GM13977 (cell line): ENCODE measurements around the gene ZNF747.

ENCODE experiments used
- DNase-seq: peaks from one replicate; pipeline ENCODE4 v3.0.0; 2012; ENCODE audit warnings: low spot score
- CTCF ChIP-seq: IDR thresholded peaks from 2 replicates; pipeline ENCODE4 v1.5.1; 2012; ENCODE audit warnings: mild to moderate bottlenecking, control low read depth; ENCODE audit not compliant: insufficient read depth; ENCODE audit errors: extremely low read depth, missing control alignments
- in situ Hi-C: fragments of 300-500 bp; cut with MboI; formaldehyde crosslinking; loops from one replicate; pipeline ENCODE4 v1.12.0; 2022; ENCODE audit warnings: low sequenced_read_pairs, low pct_unique_long_range_greater_than_20kb, mixed read lengths, inconsistent platforms; ENCODE audit not compliant: unreplicated experiment

The ZNF747 gene

GRCh38 chr16:30494709-30495108 lies 39.9 kb downstream of the ZNF747 start:
- no peak for DNase-seq
- in situ Hi-C loops: no loop called here
- TF ChIP-seq CTCF: no peak

DNA sequence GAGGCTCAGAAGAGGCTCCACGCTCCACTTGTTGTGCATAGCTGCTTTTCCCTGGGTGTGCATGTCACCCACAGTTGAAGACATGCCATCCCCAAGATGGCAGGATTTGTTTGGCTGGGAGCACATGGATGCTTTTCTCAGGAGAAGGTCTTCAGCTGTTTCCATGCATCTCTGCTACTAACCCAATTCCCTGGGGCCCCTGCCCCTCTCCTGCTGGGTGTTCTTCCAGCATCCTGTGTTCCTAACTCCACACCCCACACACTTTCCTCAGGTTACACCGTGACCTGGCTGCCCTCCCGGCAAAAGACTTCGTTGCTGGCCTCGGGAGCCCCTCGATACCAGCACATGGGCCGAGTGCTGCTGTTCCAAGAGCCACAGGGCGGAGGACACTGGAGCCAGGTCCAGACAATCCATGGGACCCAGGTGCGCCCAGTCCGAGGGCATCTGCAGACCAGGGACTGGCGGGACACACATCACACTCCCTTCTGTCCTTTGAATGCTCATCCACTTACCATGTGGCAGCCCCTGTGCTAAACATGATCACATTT lies 40.6 kb downstream of the ZNF747 start:
- TF ChIP-seq CTCF: no peak
- no peak for DNase-seq
- in situ Hi-C loops: no loop called here

DNA sequence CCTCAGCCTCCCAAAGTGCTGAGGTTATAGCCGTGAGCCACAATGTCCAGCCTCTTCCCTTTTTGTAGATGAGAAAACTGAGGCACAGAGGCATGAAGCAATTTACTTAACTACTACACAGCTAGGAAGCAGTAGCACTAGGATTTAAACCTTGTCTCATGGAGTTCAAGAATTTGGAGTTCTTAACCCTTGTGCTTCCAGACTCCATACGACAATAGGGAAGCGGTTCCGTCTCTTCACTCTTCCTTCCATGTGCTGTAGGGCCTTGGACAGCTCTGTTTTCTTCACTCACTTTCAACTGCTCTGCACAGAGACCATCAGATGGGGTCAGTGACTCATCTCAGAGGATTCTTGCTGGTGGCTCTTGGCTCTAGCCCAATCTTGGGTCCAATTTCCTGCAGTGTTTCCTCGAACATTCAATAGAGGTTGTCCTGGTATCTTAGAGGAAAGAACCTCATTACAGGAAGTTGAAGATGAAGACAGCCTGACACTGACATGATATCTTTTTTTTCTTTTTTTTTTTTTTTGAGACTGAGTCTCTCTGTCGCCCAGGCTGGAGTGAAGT lies 42.8 kb downstream of the ZNF747 start:
- no peak for DNase-seq
- TF ChIP-seq CTCF: no peak
- in situ Hi-C loops: no loop called here

GRCh38 chr16:30491229-30491628 lies 43.4 kb downstream of the ZNF747 start:
- DNase-seq: no peak
- in situ Hi-C loops: no loop called here
- TF ChIP-seq CTCF: no peak

DNA sequence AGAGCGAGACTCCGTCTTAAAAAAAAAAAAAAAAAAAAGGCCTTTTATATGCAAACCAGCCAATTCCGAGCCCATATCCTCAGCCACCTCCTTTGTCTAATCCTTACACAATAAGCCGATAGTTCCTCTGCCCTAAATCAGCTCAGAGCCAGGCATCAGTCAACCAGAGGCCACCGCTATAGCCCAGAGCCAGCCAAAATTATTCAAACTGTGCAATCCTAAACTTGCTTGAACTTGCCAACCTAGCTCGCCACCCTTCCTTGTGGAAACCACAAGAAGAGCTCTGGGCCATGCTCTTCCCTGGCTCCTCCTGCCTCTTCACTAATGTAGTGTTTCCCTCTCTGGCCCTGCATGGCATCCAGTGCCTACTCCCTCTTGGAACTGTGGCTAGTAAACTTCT lies 44.4 kb downstream of the ZNF747 start:
- no peak for DNase-seq
- no peak for TF ChIP-seq CTCF
- in situ Hi-C loops: no loop called here

DNA sequence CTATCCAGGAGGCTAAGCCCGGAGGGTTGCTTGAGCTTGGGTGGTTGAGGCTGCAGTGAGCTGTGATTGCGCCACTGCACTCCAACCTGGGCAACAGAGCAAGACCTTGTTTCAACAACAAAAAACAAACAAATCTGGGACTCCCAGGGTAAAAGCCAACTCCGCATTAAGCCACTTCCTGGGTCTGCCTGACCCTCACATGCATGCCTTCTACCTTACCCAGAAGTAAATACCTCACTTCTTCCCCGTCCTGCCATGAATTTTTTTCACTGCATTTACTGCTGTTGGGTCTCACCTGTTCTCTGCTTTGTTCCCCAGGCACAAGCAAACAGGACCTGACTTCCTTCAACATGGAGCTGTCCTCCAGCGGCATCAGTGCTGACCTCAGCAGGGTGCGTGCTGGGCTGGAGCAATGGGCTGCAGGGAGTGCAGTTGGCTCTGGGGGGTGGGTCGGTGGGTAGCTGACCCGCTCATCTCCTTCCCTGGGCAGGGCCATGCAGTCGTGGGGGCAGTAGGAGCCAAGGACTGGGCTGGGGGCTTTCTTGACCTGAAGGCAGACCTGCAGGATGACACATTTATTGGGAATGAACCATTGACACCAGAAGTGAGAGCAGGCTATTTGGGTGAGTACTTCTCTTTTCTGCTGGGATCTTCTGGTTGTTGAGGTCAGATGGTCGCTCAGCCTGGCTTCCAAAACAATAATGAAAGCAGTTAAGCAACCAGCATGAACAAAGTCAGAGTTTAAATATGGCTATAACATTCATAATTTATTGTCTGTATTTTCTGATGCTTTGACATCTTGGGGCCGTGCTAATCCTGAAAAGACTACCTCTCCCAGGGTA lies 45.7 kb downstream of the ZNF747 start:
- no peak for TF ChIP-seq CTCF
- DNase-seq: no peak
- in situ Hi-C loops: no loop called here
